Heart left ventricle (tissue), 16 donors: ENCODE data around the gene APLN. TPM values are rescaled to one million over a fixed set of nuclear protein-coding genes. Genes with fewer than 3 reads are reported as not detected.

ENCODE experiments used
- ATAC-seq, 4 donors: fragments of 200-7000 bp; cut with Tn5 transposase; one replicate each; pipeline ENCODE4 v1.9.1; 2020 to 2022; ENCODE audit warnings: moderate library complexity in 4 of 4, mild to moderate bottlenecking in 3 of 4, moderate number of reproducible peaks in 1 of 4
- DNase-seq, 5 donors: peaks; one replicate each; pipeline ENCODE4 v3.0.0-alpha.2; 2020
- H3K27ac ChIP-seq, 12 donors: fragments of 200-600 bp; sonication (generic) in 4 of 12; one replicate each; pipeline versions ENCODE4 v1.5.0 to v1.8.0; 2016 to 2022; ENCODE audit warnings: mild to moderate bottlenecking in 2 of 12
- H3K27me3 ChIP-seq, 9 donors: fragments of 200-600 bp; sonication (generic) in 2 of 9; one replicate each; pipeline versions ENCODE4 v1.5.1 to v1.8.0; 2016 to 2022; ENCODE audit warnings: mild to moderate bottlenecking in 3 of 9
- H3K36me3 ChIP-seq, 9 donors: fragments of 200-600 bp; sonication (generic) in 2 of 9; one replicate each; pipeline versions ENCODE4 v1.5.0 to v1.8.0; 2018 to 2022; ENCODE audit warnings: mild to moderate bottlenecking in 2 of 9
- H3K4me1 ChIP-seq, 12 donors: fragments of 200-600 bp; sonication (generic) in 4 of 12; one replicate each; pipeline versions ENCODE4 v1.5.0 to v1.8.0; 2016 to 2022; ENCODE audit warnings: mild to moderate bottlenecking in 3 of 12
- H3K4me3 ChIP-seq, 12 donors: fragments of 200-600 bp; sonication (generic) in 4 of 12; one replicate each; pipeline versions ENCODE4 v1.5.0 to v1.8.0; 2017 to 2022; ENCODE audit warnings: mild to moderate bottlenecking in 9 of 12, moderate library complexity in 4 of 12
- H3K9me3 ChIP-seq, 12 donors: fragments of 200-600 bp; sonication (generic) in 4 of 12; one replicate each; pipeline versions ENCODE4 v1.5.0 to v1.8.0; 2016 to 2022; ENCODE audit warnings: mild to moderate bottlenecking in 1 of 12
- POLR2A ChIP-seq, 2 donors: fragments of 450-650 bp; IDR thresholded peaks; one replicate each; pipeline ENCODE4 v1.6.1; 2017; ENCODE audit warnings: antibody characterized with exemption in 2 of 2, mild to moderate bottlenecking in 2 of 2, moderate library complexity in 2 of 2
- WGBS, 4 donors: extraction: QIAGEN DNeasy Blood & Tissue Kit in 2 of 4; methylation state at CpG; one replicate each; pipeline versions ENCODE4 v1.1.5 to v1.1.7; 2013 to 2018; 5-methylcytosine and 5-hydroxymethylcytosine counted together
- intact Hi-C, 10 donors: fragments of 100-400 bp; cut with DNase I; formaldehyde crosslinking; loops; one replicate each; pipeline versions ENCODE4 v1.11.1 to v1.14.2; 2022
- polyA plus RNA-seq, 2 donors: library from polyadenylated mRNA; stranded (reverse); fragments of 200-250 nt; gene quantifications; one replicate each; pipeline ENCODE4 v1.2.3, GENCODE V29; 2013
- total RNA-seq, 9 donors: library from RNA; depleted of rRNA in 2 of 9; stranded (reverse); fragments of >200 nt in 2 of 9; fragmentation: NEBNext Ultra II Directional in 3 of 9; extraction: Animal tissue kit (Norgen Biotek cat#: 25700) in 3 of 9; gene quantifications; one replicate each; pipeline versions ENCODE4 v1.1.0 to v1.2.4, GENCODE V29; 2016 to 2023
- TF ChIP-seq, protein P1 (sequence below), 12 donors: fragments of 200-600 bp; sonication (generic) in 4 of 12; IDR thresholded peaks; one replicate each; pipeline versions ENCODE4 v1.5.0 to v1.8.0; 2018 to 2022; ENCODE audit warnings: antibody characterized with exemption in 12 of 12, mild to moderate bottlenecking in 5 of 12
- donor health status: ischemic (EF 13 %, LVEDD 7.1; RV severe dilation, severe dysfunction).
- donor health status: healthy with polysubstance abuse.
- donor health status: DM: no; HTN: yes; CAD: no.
- donor health status: DM: no; HTN: no; CAD: no.
- donor health status: ischemic (EF 25% LVEDD 6.9; RV normal size, moderate dysfunction).
- donor health status: ischemic (EF 25% LVEDD 5.7; RV mildly dilated, moderate dysfunction).
- donor health status: healthy.
- donor health status: DM: yes; HTN: yes; CAD: no.
- donor health status: ischemic (EF 35%, LVEDD 5.7; RV mildly dilated, moderate dysfunction).
- donor health status: nonischemic (EF 11% LVEDD 7.7; RV severe dilation, severe dysfunction).
- donor health status: DM: yes; HTN: yes; CAD: no.
- donor health status: PGD.
- donor health status: ischemic (EF 29% LVEDD 5.4; RV normal size, mild dysfunction).
- donor health status: nonischemic (EF 23%, LVEDD 6.1; RV moderate dilation, normal function).

The APLN gene
- total and polyA plus RNA-seq, 11 donors = 3.6 to 19.9 (median 10.4) TPM

DNA sequence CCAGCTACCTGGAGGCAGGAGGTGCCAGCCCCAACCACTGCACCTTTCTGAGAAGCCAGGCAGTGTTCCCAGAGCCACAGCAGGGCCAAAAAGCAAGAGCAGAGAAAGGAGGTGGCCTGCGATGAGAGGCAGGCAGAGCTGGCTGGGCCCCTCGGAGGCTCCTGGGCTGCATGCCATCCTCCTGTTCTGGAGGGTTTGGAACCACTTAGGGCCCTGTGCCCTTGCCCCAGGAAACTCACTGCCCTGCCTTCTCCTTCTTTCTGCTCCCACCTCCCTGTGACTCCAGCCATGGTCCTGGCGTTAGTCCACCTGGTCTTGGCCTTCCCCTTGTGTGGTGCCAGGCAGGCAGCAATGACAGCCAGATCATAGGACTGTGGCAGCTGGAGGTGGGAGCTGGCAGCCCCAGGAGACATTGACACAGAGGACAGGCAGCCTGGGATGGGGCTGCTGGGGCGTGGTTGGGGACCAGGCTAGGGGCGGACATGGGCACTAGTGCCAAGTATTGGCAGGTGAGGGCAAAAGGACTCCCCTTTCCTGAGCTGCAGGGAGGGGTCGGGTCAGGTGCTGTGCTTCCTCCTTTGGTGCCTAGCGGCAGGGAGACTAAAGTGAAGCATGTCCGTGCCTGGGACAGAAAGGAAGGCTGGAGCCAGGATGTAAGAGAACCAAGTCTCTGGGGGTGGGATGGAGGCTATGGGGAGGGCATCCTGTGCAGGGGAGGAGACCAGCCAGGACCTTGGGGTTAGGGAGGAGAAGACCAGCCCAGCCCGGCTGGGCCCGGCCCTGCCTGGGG is 1.4 kb downstream of the APLN start:
- H3K27ac ChIP-seq = peak overlapping the region in 8 of 12 donors; percentile 29 to 68 (median 44)
- intact Hi-C loops = loop anchor here in 3 of 10 donors (5.0 kb wide), 1 partner anchor 69 kb away; no protein-coding TSS in a partner anchor
- TF ChIP-seq, protein P1, sequence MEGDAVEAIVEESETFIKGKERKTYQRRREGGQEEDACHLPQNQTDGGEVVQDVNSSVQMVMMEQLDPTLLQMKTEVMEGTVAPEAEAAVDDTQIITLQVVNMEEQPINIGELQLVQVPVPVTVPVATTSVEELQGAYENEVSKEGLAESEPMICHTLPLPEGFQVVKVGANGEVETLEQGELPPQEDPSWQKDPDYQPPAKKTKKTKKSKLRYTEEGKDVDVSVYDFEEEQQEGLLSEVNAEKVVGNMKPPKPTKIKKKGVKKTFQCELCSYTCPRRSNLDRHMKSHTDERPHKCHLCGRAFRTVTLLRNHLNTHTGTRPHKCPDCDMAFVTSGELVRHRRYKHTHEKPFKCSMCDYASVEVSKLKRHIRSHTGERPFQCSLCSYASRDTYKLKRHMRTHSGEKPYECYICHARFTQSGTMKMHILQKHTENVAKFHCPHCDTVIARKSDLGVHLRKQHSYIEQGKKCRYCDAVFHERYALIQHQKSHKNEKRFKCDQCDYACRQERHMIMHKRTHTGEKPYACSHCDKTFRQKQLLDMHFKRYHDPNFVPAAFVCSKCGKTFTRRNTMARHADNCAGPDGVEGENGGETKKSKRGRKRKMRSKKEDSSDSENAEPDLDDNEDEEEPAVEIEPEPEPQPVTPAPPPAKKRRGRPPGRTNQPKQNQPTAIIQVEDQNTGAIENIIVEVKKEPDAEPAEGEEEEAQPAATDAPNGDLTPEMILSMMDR (IDR thresholded peaks at IDR 0.05) = no peak
- TF ChIP-seq POLR2A (IDR thresholded peaks at IDR 0.05) = no peak
- H3K4me3 ChIP-seq = peak overlapping the region in 9 of 12 donors; percentile 48 to 63 (median 60)
- peak in 3 of 5 donors; percentile 18 to 71 (median 20) for DNase-seq
- no peaks in the 10 kb centered on the region for H3K9me3 ChIP-seq
- WGBS, 4 donors = 28 to 59% (median 41%) methylated on average over 9 to 10 of the region's 10 CpGs
- H3K4me1 ChIP-seq = peaks cover 0 to 25% (median 10%) of the 10 kb centered on the region in 12 donors
- ATAC-seq = peak; percentile 37 to 68 (median 51)
- H3K36me3 ChIP-seq = no peaks in the 10 kb centered on the region
- peaks cover 0 to 22% (median 0%) of the 10 kb centered on the region in 9 donors for H3K27me3 ChIP-seq

GRCh38 chrX:129652565-129653169 is 2.1 kb downstream of the APLN start:
- H3K36me3 ChIP-seq = no peaks in the 10 kb centered on the region
- DNase-seq = no peak
- peaks cover 0 to 25% (median 10%) of the 10 kb centered on the region in 12 donors for H3K4me1 ChIP-seq
- TF ChIP-seq, protein P1 (IDR thresholded peaks at IDR 0.05) = no peak
- TF ChIP-seq POLR2A (IDR thresholded peaks at IDR 0.05) = no peak
- 64 to 72% (median 69%) methylated on average over 8 of the region's 8 CpGs for WGBS, 4 donors
- ATAC-seq = no peak
- H3K27ac ChIP-seq = peak overlapping the region in 7 of 12 donors; percentile 29 to 68 (median 46)
- intact Hi-C loops = loop anchor here in 3 of 10 donors (5.0 kb wide), 1 partner anchor 70 kb away; no protein-coding TSS in a partner anchor
- no peaks in the 10 kb centered on the region for H3K9me3 ChIP-seq
- peak overlapping the region in 2 of 12 donors; percentile 60 to 62 for H3K4me3 ChIP-seq
- peaks cover 0 to 22% (median 0%) of the 10 kb centered on the region in 9 donors for H3K27me3 ChIP-seq

- H3K4me1 ChIP-seq = peaks cover 0 to 25% (median 10%) of the 10 kb centered on the region in 12 donors
- peak overlapping the region in 3 of 12 donors; percentile 22 to 56 (median 33) for H3K27ac ChIP-seq
- DNase-seq = no peak
- no peaks in the 10 kb centered on the region for H3K36me3 ChIP-seq
- no peak overlapping the region for H3K4me3 ChIP-seq
- H3K9me3 ChIP-seq = no peaks in the 10 kb centered on the region
- H3K27me3 ChIP-seq = peaks cover 0 to 22% (median 0%) of the 10 kb centered on the region in 9 donors
- 52 to 67% (median 61%) methylated on average over 14 of the region's 14 CpGs for WGBS, 4 donors
- no peak for TF ChIP-seq POLR2A (IDR thresholded peaks at IDR 0.05)
- TF ChIP-seq, protein P1 (IDR thresholded peaks at IDR 0.05) = no peak
- peak in 2 of 4 donors; percentile 7 to 16 for ATAC-seq
- intact Hi-C loops = loop anchor here in 3 of 10 donors (5.0 kb wide), 1 partner anchor 70 kb away; no protein-coding TSS in a partner anchor
Observed at GRCh38 chrX:129651756-129652564, 2.8 kb downstream of the APLN start.
